Stimulated activated CD8-positive, alpha-beta memory T cell treated with anti-CD3 and anti-CD28 coated beads, Interleukin-4, amount 100 ng/mL, for 24 hours (primary cell): ENCODE data around the gene SALL3.

ENCODE experiments used
- DNase-seq: peaks from one replicate; pipeline ENCODE4 v3.0.0-alpha.2; 2020; ENCODE audit warnings: low read depth

The SALL3 gene

DNA sequence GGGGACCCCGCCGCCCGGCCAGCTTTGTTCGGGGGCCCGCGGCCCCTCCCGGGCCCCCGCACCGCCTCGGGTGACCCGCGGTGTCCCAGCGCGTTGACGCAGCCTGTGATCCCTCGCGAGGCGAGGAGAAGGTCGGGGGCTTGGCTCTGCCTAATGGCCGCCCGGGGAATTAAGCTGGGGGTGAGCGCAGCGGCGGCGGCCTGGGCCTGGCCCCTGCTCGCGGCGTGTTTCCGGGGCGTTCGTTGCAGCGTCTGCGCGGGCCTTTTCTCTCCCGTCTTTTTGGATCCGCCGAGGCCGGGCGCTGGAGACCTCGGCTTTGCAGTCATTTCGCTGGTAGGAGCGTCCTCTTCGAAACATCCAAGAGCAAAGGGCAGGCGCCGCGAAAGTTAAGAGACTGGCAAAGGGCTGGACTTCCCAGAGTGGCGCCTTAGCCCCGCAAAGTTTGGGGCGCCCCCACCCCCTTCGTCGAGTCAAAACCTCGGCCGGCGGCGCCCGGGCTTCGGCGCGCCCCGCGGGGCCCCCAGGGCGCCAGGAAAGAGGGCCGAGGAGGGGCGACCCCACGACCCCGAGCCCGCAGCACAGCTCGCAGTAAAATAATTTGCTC lies 1.3 kb downstream of the SALL3 start:
- no peak for DNase-seq

DNA sequence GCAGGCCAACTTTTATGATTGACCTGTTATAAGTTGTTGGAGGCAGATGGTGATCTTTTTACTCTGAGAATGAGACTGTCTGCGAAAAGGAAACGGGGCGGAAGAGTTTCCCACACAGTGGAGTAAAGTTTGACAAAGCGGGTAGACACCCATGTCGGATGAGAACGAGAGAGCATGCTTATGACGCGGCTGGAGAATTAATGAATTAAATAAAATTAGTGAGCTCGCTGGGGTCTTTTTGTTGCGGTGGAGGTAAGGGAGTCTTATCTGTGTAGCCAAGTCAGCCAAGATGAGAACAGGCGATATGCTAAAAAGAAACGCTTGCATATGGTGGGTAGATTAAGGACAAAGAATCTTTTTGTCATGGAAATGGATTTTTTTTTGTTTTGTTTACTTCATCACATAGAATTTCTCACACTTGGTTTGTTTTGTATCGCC lies 1.8 kb downstream of the SALL3 start:
- no peak for DNase-seq

- DNase-seq, result no peak
These were observed 2.5 kb downstream of the SALL3 start for GRCh38 chr18:78981989-78982620.

DNA sequence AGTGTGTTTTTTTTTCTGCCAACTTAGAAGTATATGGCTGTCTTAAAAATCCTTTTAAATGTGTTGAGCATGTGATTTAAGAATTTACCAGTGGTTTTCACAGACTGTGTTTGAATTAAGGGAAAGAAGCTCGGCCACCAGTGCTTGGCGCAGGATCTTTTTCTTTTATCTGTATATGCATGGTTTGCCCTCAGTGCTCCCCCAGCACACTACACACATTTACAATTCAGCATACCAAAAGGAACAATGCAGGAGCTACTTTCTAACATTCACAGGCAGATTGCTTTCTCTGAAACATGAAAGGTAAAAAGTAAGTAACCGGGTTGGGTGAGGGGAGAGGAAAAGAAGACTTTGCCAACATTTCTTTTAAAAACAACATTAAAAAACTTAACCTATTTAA lies 3.9 kb downstream of the SALL3 start:
- no peak for DNase-seq

GRCh38 chr18:78984941-78985784 lies 5.5 kb downstream of the SALL3 start:
- DNase-seq, result no peak

- no peak for DNase-seq
These were observed 6.4 kb downstream of the SALL3 start for GRCh38 chr18:78986018-78986481.

GRCh38 chr18:78991446-78991845 lies 11.8 kb downstream of the SALL3 start:
- DNase-seq, result no peak

GRCh38 chr18:78992041-78993011 lies 12.7 kb downstream of the SALL3 start:
- DNase-seq, result no peak

GRCh38 chr18:78993014-78993926 lies 13.7 kb downstream of the SALL3 start:
- DNase-seq, result no peak

- DNase-seq, result no peak
These were observed 14.4 kb downstream of the SALL3 start for GRCh38 chr18:78994000-78994399.

DNA sequence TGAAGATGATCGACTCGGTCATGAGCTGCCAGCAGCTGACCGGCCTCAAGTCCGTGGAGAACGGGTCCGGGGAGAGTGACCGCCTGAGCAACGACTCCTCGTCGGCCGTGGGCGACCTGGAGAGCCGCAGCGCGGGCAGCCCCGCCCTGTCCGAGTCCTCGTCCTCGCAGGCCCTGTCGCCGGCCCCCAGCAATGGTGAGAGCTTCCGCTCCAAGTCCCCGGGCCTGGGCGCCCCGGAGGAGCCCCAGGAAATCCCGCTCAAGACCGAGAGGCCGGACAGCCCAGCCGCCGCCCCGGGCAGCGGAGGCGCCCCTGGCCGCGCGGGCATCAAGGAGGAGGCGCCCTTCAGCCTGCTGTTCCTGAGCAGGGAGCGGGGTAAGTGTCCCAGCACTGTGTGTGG lies 14.9 kb downstream of the SALL3 start:
- no peak for DNase-seq

DNA sequence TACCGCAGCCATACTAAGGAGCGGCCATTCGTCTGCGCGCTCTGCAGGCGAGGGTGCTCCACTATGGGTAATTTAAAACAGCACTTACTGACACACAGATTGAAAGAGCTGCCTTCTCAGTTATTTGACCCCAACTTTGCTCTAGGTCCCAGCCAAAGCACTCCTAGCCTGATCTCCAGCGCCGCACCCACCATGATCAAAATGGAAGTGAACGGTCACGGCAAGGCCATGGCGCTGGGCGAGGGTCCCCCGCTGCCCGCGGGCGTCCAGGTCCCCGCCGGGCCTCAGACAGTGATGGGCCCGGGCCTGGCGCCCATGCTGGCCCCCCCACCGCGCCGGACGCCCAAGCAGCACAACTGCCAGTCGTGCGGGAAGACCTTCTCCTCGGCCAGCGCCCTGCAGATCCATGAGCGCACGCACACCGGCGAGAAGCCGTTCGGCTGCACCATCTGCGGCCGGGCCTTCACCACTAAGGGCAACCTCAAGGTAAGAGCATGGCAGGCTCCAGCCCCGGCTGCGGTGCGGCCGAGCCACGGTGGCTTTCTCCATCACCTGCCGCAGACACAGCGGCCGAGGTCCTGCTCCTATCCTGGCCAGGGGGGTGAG lies 15.5 kb downstream of the SALL3 start:
- DNase-seq, result no peak

DNA sequence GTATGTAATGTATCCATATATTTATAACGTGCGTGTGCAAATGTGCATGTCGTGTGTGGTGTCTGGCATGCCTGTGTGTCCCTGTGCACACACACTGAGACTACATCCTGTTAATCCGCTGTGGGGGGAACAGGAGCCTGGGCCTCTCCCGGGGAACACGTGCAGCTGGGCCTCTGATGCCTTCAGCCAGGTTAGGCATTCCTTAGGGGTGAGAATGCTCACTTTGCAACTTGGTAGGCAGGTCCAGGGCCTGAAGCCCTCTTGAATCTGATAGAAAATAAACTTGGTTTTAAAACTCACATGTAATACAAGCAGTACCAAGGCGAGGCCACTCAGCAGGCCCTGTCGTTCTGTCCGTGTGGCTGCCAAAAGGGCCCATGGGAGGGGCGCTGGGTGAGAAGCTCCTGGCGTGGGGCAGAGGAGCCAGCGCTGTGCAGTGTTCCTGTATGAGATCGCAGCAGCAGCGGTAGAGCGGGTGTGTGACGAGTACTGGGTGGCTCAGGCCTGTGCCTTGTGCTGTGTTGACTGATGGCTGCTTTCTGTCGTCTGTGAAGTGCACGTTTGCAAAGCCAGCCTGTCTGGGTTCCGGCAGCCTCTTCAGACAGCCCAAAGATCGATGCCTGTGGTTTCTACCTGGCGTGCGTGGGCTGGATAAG lies 16.2 kb downstream of the SALL3 start:
- no peak for DNase-seq

- no peak for DNase-seq
These were observed 17.3 kb downstream of the SALL3 start for GRCh38 chr18:78996741-78997490.

- DNase-seq, result no peak
These were observed 18.9 kb downstream of the SALL3 start for GRCh38 chr18:78998371-78999071.

DNA sequence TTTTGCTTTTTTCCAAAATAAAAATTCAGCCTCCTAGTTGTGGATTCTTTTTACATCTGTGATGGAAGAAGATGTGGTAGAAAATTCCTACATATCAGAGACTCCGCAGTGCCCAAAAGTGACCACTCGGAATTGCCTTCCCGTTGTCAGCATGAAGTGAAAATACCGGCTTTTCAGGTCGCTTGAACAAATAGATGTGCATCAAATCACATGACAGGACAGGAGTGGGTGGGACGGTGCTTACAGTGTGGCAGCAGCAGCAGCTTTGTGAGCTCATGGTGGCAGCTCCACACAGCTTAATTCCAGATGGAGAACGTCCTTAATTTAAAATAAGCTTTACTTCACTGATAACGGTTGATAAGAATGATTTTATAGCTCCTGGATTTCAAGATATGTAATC lies 20.3 kb downstream of the SALL3 start:
- DNase-seq, result no peak

- DNase-seq, result no peak
These were observed 21.4 kb downstream of the SALL3 start for GRCh38 chr18:79000997-79001396.

- DNase-seq, result no peak
These were observed 26.0 kb downstream of the SALL3 start for GRCh38 chr18:79005653-79006052.
